ENCODE data around the gene SPATA21. TPM values are rescaled to one million over a fixed set of nuclear protein-coding genes. Genes with fewer than 3 reads are reported as not detected.

The SPATA21 gene
- total and polyA plus RNA-seq, 2 experiments from 2014 or later = 2.6 TPM; not detected in 1

DNA sequence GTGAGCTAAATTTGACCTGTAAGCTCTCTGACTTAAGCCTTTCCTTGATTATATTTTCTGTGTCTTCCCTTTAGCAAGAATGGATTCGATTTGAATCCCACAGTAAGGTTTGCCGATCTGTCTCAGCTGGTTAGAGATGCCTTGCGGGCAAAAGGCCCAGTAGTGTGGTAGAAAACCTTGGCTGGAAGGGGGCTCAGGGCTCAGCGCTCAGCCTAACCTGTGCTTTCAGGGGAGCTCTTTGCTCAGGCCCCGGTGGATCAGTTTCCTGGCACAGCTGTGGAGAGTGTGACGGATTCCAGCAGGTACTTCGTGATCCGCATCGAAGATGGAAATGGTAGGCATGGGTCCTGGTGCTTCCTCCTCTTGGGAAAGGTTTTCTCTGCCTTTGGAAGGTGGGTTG lies 10.4 kb upstream of the SPATA21 start (continued):
- TF ChIP-seq, protein P1, sequence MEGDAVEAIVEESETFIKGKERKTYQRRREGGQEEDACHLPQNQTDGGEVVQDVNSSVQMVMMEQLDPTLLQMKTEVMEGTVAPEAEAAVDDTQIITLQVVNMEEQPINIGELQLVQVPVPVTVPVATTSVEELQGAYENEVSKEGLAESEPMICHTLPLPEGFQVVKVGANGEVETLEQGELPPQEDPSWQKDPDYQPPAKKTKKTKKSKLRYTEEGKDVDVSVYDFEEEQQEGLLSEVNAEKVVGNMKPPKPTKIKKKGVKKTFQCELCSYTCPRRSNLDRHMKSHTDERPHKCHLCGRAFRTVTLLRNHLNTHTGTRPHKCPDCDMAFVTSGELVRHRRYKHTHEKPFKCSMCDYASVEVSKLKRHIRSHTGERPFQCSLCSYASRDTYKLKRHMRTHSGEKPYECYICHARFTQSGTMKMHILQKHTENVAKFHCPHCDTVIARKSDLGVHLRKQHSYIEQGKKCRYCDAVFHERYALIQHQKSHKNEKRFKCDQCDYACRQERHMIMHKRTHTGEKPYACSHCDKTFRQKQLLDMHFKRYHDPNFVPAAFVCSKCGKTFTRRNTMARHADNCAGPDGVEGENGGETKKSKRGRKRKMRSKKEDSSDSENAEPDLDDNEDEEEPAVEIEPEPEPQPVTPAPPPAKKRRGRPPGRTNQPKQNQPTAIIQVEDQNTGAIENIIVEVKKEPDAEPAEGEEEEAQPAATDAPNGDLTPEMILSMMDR (conservative IDR thresholded peaks at IDR 0.05; ENCODE audit: low read depth in 2 of 2) = no peak
- TF ChIP-seq JUNB (IDR thresholded peaks at IDR 0.05; ENCODE audit: unreplicated experiment) (no peak), CREB1 (CRISPR knock-in tag; IDR thresholded peaks at IDR 0.05; ENCODE audit: low read depth) (no peak), ZNF331 (CRISPR knock-in tag; IDR thresholded peaks at IDR 0.05; ENCODE audit: low read depth) (no peak), EZH2 (IDR thresholded peaks at IDR 0.05; ENCODE audit: low read depth, unreplicated experiment) (no peak), NANOG (IDR thresholded peaks at IDR 0.05; ENCODE audit: borderline replicate concordance) (no peak), POLR2AphosphoS5 (IDR thresholded peaks at IDR 0.05; ENCODE audit: low read depth) (no peak)

DNA sequence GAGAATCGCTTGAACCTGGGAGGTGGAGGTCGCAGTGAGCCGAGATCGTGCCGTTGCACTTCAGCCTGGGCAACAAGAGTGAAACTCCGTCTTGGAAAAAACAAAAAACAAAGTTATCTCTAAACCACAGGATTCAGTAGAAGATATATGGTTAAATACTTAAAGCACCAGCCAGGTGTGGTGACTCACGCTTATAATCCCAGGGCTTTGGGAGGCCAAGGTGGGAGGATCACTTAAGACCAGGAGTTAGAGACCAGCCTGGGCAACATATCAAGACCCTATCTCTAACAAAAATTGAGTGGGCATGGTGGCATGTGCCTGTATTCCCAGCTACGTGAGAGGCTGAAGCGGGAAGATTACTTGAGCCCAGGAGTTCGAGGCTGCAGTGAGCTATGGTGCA lies 8.9 kb upstream of the SPATA21 start:
- Histone ChIP-seq H3K36me3 (ENCODE audit: insufficient read depth) (0 out of 2 replicates have a peak, but pooled peaks cover 3% of the 10 kb centered on the region), H3F3A (replicated peaks; ENCODE audit: low read depth) (peaks cover 4% of the 10 kb centered on the region), H3K27me3 (ENCODE audit: insufficient read depth) (peaks cover 10% of the 10 kb centered on the region; the same call in 1 of the 2 replicates), H3K9me2 (ENCODE audit: insufficient read depth) (no peaks in the 10 kb centered on the region), H2AFZ (no peak overlapping the region), H3K4me1 (ENCODE audit: insufficient read depth) (no peaks in the 10 kb centered on the region; the same call in 1 of the 2 replicates), H3K79me2 (replicated peaks; ENCODE audit: insufficient read depth) (peaks cover 16% of the 10 kb centered on the region), H3K27ac (ENCODE audit: low read depth) (no peak overlapping the region), H3K4me2 (no peak overlapping the region), H4K20me1 (replicated peaks; ENCODE audit: insufficient read depth) (peaks cover 39% of the 10 kb centered on the region; the same call in 1 of the 2 replicates), H3K4me3 (no peak overlapping the region)
- DNase-seq (ENCODE audit: low spot score) = no peak
- Mint-ChIP-seq H3K4me3 (no peak overlapping the region), H3K27ac (no peak overlapping the region), H3K36me3 (ENCODE audit: low read depth) (peaks cover 41% of the 10 kb centered on the region), H3K9me3 (no peaks in the 10 kb centered on the region), H3K27me3 (ENCODE audit: insufficient read depth, low read depth, poor library complexity) (peaks cover 7% of the 10 kb centered on the region), H3K4me1 (0 out of 3 replicates have a peak, but pooled peaks cover 6% of the 10 kb centered on the region)
- ATAC-seq = no peak
- TF ChIP-seq EZH2 (IDR thresholded peaks at IDR 0.05; ENCODE audit: low read depth, unreplicated experiment) (no peak), EZH2phosphoT487 (IDR thresholded peaks at IDR 0.05; ENCODE audit: unreplicated experiment) (no peak), ZNF114 (CRISPR knock-in tag; IDR thresholded peaks at IDR 0.05) (no peak), STAT1 (IDR thresholded peaks at IDR 0.05; ENCODE audit: unreplicated experiment) (no peak)
- TF ChIP-seq, protein P2, sequence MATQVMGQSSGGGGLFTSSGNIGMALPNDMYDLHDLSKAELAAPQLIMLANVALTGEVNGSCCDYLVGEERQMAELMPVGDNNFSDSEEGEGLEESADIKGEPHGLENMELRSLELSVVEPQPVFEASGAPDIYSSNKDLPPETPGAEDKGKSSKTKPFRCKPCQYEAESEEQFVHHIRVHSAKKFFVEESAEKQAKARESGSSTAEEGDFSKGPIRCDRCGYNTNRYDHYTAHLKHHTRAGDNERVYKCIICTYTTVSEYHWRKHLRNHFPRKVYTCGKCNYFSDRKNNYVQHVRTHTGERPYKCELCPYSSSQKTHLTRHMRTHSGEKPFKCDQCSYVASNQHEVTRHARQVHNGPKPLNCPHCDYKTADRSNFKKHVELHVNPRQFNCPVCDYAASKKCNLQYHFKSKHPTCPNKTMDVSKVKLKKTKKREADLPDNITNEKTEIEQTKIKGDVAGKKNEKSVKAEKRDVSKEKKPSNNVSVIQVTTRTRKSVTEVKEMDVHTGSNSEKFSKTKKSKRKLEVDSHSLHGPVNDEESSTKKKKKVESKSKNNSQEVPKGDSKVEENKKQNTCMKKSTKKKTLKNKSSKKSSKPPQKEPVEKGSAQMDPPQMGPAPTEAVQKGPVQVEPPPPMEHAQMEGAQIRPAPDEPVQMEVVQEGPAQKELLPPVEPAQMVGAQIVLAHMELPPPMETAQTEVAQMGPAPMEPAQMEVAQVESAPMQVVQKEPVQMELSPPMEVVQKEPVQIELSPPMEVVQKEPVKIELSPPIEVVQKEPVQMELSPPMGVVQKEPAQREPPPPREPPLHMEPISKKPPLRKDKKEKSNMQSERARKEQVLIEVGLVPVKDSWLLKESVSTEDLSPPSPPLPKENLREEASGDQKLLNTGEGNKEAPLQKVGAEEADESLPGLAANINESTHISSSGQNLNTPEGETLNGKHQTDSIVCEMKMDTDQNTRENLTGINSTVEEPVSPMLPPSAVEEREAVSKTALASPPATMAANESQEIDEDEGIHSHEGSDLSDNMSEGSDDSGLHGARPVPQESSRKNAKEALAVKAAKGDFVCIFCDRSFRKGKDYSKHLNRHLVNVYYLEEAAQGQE (IDR thresholded peaks at IDR 0.05; ENCODE audit: unreplicated experiment) = no peak
- TF ChIP-seq, protein P3, sequence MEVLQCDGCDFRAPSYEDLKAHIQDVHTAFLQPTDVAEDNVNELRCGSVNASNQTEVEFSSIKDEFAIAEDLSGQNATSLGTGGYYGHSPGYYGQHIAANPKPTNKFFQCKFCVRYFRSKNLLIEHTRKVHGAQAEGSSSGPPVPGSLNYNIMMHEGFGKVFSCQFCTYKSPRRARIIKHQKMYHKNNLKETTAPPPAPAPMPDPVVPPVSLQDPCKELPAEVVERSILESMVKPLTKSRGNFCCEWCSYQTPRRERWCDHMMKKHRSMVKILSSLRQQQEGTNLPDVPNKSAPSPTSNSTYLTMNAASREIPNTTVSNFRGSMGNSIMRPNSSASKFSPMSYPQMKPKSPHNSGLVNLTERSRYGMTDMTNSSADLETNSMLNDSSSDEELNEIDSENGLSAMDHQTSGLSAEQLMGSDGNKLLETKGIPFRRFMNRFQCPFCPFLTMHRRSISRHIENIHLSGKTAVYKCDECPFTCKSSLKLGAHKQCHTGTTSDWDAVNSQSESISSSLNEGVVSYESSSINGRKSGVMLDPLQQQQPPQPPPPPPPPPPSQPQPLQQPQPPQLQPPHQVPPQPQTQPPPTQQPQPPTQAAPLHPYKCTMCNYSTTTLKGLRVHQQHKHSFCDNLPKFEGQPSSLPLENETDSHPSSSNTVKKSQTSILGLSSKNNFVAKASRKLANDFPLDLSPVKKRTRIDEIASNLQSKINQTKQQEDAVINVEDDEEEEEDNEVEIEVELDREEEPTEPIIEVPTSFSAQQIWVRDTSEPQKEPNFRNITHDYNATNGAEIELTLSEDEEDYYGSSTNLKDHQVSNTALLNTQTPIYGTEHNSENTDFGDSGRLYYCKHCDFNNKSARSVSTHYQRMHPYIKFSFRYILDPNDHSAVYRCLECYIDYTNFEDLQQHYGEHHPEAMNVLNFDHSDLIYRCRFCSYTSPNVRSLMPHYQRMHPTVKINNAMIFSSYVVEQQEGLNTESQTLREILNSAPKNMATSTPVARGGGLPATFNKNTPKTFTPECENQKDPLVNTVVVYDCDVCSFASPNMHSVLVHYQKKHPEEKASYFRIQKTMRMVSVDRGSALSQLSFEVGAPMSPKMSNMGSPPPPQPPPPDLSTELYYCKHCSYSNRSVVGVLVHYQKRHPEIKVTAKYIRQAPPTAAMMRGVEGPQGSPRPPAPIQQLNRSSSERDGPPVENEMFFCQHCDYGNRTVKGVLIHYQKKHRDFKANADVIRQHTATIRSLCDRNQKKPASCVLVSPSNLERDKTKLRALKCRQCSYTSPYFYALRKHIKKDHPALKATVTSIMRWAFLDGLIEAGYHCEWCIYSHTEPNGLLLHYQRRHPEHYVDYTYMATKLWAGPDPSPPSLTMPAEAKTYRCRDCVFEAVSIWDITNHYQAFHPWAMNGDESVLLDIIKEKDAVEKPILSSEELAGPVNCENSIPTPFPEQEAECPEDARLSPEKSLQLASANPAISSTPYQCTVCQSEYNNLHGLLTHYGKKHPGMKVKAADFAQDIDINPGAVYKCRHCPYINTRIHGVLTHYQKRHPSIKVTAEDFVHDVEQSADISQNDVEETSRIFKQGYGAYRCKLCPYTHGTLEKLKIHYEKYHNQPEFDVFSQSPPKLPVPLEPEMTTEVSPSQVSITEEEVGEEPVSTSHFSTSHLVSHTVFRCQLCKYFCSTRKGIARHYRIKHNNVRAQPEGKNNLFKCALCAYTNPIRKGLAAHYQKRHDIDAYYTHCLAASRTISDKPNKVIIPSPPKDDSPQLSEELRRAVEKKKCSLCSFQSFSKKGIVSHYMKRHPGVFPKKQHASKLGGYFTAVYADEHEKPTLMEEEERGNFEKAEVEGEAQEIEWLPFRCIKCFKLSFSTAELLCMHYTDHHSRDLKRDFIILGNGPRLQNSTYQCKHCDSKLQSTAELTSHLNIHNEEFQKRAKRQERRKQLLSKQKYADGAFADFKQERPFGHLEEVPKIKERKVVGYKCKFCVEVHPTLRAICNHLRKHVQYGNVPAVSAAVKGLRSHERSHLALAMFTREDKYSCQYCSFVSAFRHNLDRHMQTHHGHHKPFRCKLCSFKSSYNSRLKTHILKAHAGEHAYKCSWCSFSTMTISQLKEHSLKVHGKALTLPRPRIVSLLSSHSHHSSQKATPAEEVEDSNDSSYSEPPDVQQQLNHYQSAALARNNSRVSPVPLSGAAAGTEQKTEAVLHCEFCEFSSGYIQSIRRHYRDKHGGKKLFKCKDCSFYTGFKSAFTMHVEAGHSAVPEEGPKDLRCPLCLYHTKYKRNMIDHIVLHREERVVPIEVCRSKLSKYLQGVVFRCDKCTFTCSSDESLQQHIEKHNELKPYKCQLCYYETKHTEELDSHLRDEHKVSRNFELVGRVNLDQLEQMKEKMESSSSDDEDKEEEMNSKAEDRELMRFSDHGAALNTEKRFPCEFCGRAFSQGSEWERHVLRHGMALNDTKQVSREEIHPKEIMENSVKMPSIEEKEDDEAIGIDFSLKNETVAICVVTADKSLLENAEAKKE (CRISPR knock-in tag; IDR thresholded peaks at IDR 0.05) = no peak
- TF ChIP-seq, protein P4, sequence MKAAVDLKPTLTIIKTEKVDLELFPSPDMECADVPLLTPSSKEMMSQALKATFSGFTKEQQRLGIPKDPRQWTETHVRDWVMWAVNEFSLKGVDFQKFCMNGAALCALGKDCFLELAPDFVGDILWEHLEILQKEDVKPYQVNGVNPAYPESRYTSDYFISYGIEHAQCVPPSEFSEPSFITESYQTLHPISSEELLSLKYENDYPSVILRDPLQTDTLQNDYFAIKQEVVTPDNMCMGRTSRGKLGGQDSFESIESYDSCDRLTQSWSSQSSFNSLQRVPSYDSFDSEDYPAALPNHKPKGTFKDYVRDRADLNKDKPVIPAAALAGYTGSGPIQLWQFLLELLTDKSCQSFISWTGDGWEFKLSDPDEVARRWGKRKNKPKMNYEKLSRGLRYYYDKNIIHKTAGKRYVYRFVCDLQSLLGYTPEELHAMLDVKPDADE (IDR thresholded peaks at IDR 0.05) = no peak
